Psoas muscle (tissue), 8 donors: Measurements from ENCODE around the gene TAMALIN. TPM values are rescaled to one million over a fixed set of nuclear protein-coding genes. Genes with fewer than 3 reads are reported as not detected.

Experiments used
- ATAC-seq, 4 donors: fragments of 200-7000 bp; cut with Tn5 transposase; one replicate each; pipeline ENCODE4 v1.9.1; 2020; ENCODE audit warnings: moderate library complexity in 3 of 4, mild to moderate bottlenecking in 2 of 4
- DNase-seq, 2 donors: peaks; one replicate each; pipeline ENCODE4 v3.0.0-alpha.2; 2020
- H3K27ac ChIP-seq: fragments of 200-600 bp; one replicate; pipeline ENCODE4 v1.8.0; 2022
- H3K27me3 ChIP-seq, 3 donors: fragments of 200-600 bp in 1 of 3; one replicate each; pipeline versions ENCODE4 v1.6.1 to v1.8.0; 2013 to 2022; ENCODE audit warnings: low read length in 2 of 3, mild to moderate bottlenecking in 2 of 3, moderate library complexity in 1 of 3; ENCODE audit not compliant: insufficient read depth in 3 of 3
- H3K36me3 ChIP-seq, 2 donors: fragments of 200-600 bp in 1 of 2; one replicate each; pipeline versions ENCODE4 v1.6.1 to v1.8.0; 2013 to 2022; ENCODE audit warnings: low read depth in 1 of 2, mild to moderate bottlenecking in 1 of 2, moderate library complexity in 1 of 2; ENCODE audit not compliant: insufficient read depth in 1 of 2
- H3K4me1 ChIP-seq: fragments of 200-600 bp; one replicate; pipeline ENCODE4 v1.8.0; 2022
- H3K4me3 ChIP-seq: fragments of 200-600 bp; one replicate; pipeline ENCODE4 v1.8.0; 2022; ENCODE audit warnings: mild to moderate bottlenecking
- H3K9me3 ChIP-seq: fragments of 200-600 bp; one replicate; pipeline ENCODE4 v1.8.0; 2022
- WGBS, 3 donors: extraction: QIAGEN DNeasy Blood & Tissue Kit; methylation state at CpG; one replicate each; pipeline versions ENCODE4 v1.1.6 to v1.1.7; 2013; 5-methylcytosine and 5-hydroxymethylcytosine counted together
- intact Hi-C, 2 donors: fragments of 100-400 bp; cut with DNase I; formaldehyde crosslinking; loops; one replicate each; pipeline versions ENCODE4 v1.11.0 to v1.14.2; 2022
- polyA plus RNA-seq, 3 donors: library from polyadenylated mRNA; stranded (reverse); fragments of 200-250 nt; gene quantifications; one replicate each; pipeline ENCODE4 v1.2.3, GENCODE V29; 2013
- total RNA-seq, 4 donors: library from RNA; stranded (reverse); fragmentation: NEBNext Ultra II Directional in 2 of 4; extraction: Animal tissue kit (Norgen Biotek cat#: 25700) in 2 of 4; gene quantifications; one replicate each; pipeline versions ENCODE4 v1.2.1 to v1.2.4, GENCODE V29; 2021 to 2023
- TF ChIP-seq, protein P1 (sequence below): fragments of 200-600 bp; IDR thresholded peaks from one replicate; pipeline ENCODE4 v1.8.0; 2022; ENCODE audit warnings: antibody characterized with exemption
- donor health status: healthy with polysubstance abuse.
- donor health status: DM: no; HTN: no; CAD: no; lungs with moderate emphysema.
- donor health status: Bipolar disorder and iron deficiency.
- donor health status: healthy.
- donor health status: DM: yes; HTN: yes; CAD: no.
- donor health status: DM: no; HTN: no; CAD: no.
- donor health status: DM: no; HTN: no; CAD: no.
- donor health status: DM: yes; HTN: yes; CAD: no.

TAMALIN gene
- total and polyA plus RNA-seq, 7 donors: 5.5 to 12.8 (median 9.6) TPM

DNA sequence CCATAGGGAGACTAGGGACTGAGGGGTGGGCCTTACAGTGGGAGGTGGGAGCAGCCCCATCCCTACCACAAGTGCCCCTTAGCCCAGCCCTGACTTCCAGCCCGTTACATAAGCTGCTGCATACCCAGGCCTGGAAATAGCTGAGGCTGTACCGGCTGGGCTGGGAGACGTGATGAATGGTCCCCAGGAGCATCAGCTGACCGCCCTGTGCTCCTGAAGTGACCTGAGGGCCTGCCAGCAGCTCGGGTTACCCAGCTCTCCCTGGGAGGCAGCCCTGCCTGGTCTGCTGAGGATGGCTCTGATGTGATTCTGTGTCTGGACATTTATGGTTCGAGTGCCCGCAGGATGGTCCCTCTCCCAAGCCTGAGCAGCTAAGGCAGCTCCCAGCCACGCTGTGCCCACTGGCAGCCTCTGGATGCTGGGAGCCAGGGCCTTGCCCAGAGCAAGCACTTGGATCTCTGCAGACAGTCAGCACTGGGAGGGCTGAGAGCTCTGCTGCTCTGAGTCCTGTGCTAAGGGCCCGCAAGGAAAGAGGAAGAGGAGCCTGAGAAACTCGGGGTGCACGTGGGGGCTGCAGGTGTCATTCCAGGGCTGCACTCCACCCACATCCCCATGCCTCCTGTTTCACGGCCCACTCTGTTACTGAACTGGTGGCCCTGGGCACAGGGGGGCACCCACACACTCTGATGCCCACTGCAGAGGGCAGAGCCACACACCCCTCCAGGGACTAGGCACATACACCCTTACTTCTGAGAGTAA is 20.5 kb downstream of the TAMALIN start:
- Histone ChIP-seq H3K27me3 (no peaks in the 10 kb centered on the region), H3K27ac (peak overlapping the region; percentile 89), H3K9me3 (no peaks in the 10 kb centered on the region), H3K4me3 (no peak overlapping the region), H3K36me3 (no peaks in the 10 kb centered on the region), H3K4me1 (peaks cover 43% of the 10 kb centered on the region)
- peak; percentile 64 to 79 (median 78) for ATAC-seq
- 24 to 42% (median 28%) methylated on average over 12 of the region's 12 CpGs for WGBS, 3 donors
- TF ChIP-seq, protein P1, sequence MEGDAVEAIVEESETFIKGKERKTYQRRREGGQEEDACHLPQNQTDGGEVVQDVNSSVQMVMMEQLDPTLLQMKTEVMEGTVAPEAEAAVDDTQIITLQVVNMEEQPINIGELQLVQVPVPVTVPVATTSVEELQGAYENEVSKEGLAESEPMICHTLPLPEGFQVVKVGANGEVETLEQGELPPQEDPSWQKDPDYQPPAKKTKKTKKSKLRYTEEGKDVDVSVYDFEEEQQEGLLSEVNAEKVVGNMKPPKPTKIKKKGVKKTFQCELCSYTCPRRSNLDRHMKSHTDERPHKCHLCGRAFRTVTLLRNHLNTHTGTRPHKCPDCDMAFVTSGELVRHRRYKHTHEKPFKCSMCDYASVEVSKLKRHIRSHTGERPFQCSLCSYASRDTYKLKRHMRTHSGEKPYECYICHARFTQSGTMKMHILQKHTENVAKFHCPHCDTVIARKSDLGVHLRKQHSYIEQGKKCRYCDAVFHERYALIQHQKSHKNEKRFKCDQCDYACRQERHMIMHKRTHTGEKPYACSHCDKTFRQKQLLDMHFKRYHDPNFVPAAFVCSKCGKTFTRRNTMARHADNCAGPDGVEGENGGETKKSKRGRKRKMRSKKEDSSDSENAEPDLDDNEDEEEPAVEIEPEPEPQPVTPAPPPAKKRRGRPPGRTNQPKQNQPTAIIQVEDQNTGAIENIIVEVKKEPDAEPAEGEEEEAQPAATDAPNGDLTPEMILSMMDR: no peak
- peak; percentile 58 to 92 for DNase-seq
- intact Hi-C loops: loop anchor here in 1 of 2 donors (5.0 kb wide), 1 partner anchor 40 kb away; the partner anchor contains the start of gene ATG101

- TF ChIP-seq, protein P1: no peak
- H3K9me3 ChIP-seq: no peaks in the 10 kb centered on the region
- H3K27ac ChIP-seq: peak overlapping the region; percentile 48
- DNase-seq: peak in 1 of 2 donors; percentile 78
- no peaks in the 10 kb centered on the region for H3K27me3 ChIP-seq
- WGBS, 3 donors: 14 to 25% (median 17%) methylated on average over 4 of the region's 4 CpGs
- peaks cover 57% of the 10 kb centered on the region for H3K4me1 ChIP-seq
- peak in 1 of 4 donors; percentile 18 for ATAC-seq
- H3K36me3 ChIP-seq: no peaks in the 10 kb centered on the region
- H3K4me3 ChIP-seq: no peak overlapping the region
- intact Hi-C loops: loop anchor here in 1 of 2 donors (5.0 kb wide), 1 partner anchor 38 kb away; the partner anchor contains the start of gene ATG101
Measured at GRCh38 chr12:52029685-52030084, 22.9 kb downstream of the TAMALIN start.

DNA sequence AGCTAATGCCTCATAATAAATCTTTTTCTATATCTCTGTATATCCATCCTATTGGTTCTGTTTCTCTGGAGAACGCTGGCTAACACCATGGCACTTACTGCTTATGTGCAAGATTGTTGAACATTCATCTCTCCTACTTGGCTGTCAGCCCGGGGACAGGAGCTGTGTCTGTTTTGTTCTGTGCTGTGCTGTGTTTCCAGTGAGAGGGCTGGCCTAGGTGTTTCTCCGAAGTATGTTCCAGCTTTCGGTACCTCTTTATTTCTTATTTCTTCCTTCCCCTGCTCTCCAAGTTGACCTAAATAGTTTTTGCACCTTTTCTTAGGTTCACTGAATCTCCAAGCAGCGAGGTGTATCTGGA is 25.7 kb downstream of the TAMALIN start:
- DNase-seq (peak in 1 of 2 donors; percentile 70), ATAC-seq (peak; percentile 32 to 69 (median 48))
- WGBS, 3 donors: 1 to 5% (median 5%) methylated on average over 5 of the region's 5 CpGs
- H3K27ac ChIP-seq: peak overlapping the region; percentile 93
- intact Hi-C loops: no loop called here
- H3K36me3 ChIP-seq: no peaks in the 10 kb centered on the region
- H3K4me3 ChIP-seq: peak overlapping the region; percentile 60
- TF ChIP-seq, protein P1: no peak
- H3K4me1 ChIP-seq: peaks cover 46% of the 10 kb centered on the region
- no peaks in the 10 kb centered on the region for H3K27me3 ChIP-seq
- no peaks in the 10 kb centered on the region for H3K9me3 ChIP-seq

GRCh38 chr12:52032804-52033445 is 26.2 kb downstream of the TAMALIN start:
- WGBS, 3 donors: 0 to 1% (median 0%) methylated on average over 47 to 48 of the region's 48 CpGs
- H3K4me1 ChIP-seq: peaks cover 45% of the 10 kb centered on the region

More at GRCh38 chr12:52032804-52033445, 26.2 kb downstream of the TAMALIN start:
- DNase-seq (peak; percentile 98 to 99), ATAC-seq (peak; percentile 92 to 96 (median 92))
- H3K4me3 ChIP-seq: peak overlapping the region; percentile 60
- H3K27me3 ChIP-seq: no peaks in the 10 kb centered on the region
- H3K27ac ChIP-seq: peak overlapping the region; percentile 93
- TF ChIP-seq, protein P1: no peak
- H3K36me3 ChIP-seq: no peaks in the 10 kb centered on the region
- H3K9me3 ChIP-seq: no peaks in the 10 kb centered on the region
- intact Hi-C loops: no loop called here
